IPS-NIHi11 (cell line): ENCODE measurements around the gene CCDC91.
"Not testable (repeated sequence)": the region's sequence is repeated elsewhere in the genome, so short reads cannot be mapped to it uniquely, and the experiment has no call there.

Source experiments
- DNase-seq: peaks from one replicate; pipeline ENCODE4 v3.0.0; 2012; ENCODE audit warnings: mixed read lengths, low spot score

The CCDC91 gene

DNA sequence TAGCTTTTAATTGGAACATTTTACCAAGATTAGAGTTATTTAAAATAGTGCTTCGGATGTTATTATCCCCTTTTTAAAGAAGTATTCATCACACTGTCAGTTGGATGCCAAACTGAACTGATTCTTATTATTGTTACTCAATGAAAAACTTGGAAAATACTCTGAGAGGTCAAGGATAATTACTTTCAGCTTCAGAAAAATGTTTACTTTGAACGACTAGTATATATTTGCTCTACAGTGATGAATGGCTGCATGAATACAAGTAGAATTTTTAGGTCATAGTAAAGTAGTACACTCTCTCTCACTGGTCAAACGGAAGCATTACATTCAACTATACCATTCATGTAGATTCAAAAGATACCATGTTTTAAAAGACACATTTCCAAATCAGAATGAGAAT is 269.2 kb downstream of the CCDC91 start:
- no peak for DNase-seq

DNA sequence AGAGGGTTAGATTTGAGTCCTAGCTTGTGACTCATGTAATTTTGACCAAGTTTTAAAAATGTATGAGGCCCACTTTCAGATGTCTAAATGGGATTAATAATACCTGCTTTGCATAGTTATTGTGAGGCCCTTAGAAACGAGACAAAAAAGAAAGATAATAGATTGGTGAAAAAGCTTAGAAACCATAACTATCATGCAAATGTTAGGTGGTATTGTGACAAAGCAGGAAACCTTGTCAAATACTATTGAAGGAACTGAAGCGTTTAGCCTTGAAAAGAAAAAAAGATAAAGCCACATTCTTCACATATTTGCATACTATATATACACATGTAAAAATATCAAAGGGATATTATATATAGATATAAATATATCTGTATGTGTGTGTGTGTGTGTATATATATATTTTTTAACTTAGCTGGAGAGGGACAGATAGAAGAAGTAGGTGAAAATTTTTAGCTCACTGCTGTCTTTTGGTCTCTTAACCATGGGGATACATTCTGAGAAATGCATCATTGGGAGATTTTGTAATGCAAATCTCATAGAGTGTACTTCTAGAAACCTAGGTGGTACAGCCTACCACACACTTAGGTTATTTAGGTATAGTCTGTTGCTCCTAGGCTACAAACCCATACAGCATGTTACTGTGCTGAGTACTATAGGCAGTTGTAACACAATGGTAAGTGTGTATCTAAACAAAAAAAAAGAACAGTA is 270.3 kb downstream of the CCDC91 start:
- no peak for DNase-seq

DNA sequence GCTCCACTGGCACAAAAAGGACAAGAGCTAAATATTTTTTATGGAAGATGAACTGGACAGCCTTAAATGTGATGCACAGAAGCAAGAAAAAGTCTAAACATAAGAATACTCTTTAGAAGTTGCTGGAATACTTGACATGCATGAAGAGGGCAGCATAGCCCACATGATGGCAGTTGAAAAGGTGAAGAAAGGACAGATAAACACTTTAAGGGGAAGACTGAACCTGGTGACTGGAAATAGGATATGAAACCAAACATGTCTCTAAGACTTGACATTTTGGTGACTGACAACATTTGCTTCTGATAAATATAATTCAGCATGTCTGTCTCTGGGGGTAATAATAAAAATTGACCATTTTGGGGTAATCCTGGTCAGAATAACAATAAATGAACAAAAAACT is 273.1 kb downstream of the CCDC91 start:
- no peak for DNase-seq

DNA sequence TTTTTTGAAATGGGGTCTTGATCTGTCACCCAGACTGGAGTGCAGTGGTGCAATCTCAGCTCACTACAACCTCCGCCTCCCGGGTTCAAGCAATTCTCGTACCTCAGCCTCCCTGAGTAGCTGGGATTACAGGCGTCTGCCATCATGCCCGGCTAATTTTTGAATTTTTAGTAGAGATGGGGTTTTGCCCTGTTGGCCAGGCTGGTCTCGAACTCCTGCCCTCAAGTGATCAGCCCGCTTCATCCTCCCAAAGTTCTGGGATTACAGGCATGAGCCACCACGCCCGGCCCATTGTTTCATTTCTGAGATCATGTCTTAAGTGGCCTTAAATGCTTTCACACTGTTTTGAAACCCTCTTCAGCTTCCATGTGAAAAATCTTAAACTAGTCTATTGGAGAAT is 281.5 kb downstream of the CCDC91 start:
- not testable (repeated sequence) for DNase-seq

- DNase-seq = not testable (repeated sequence)
Observed at GRCh38 chr12:28476206-28476605, 285.9 kb downstream of the CCDC91 start.

GRCh38 chr12:28479097-28479496 is 288.8 kb downstream of the CCDC91 start:
- DNase-seq = not testable (repeated sequence)

- no peak for DNase-seq
Observed at GRCh38 chr12:28479683-28480082, 289.4 kb downstream of the CCDC91 start.

GRCh38 chr12:28484156-28484555 is 293.9 kb downstream of the CCDC91 start:
- DNase-seq = no peak

GRCh38 chr12:28486521-28486920 is 296.3 kb downstream of the CCDC91 start:
- DNase-seq = no peak

DNA sequence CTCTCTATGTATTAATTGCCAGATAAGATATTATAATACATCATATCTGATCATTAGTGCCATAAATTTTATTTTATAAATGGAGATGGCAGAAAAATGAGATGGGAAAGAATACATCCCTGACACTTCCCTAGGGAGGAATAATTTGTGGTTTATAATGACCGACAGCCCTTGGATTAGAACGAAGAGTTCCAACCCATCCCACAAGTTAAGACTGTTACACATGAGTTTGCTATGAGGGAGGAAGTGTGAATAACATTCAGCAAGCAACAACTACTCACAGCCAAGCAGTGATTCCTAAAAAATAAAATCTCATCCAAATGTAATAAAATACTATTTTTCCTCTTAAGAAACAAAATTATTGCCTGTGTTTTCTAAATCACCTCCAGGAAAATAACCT is 299.0 kb downstream of the CCDC91 start:
- no peak for DNase-seq

DNA sequence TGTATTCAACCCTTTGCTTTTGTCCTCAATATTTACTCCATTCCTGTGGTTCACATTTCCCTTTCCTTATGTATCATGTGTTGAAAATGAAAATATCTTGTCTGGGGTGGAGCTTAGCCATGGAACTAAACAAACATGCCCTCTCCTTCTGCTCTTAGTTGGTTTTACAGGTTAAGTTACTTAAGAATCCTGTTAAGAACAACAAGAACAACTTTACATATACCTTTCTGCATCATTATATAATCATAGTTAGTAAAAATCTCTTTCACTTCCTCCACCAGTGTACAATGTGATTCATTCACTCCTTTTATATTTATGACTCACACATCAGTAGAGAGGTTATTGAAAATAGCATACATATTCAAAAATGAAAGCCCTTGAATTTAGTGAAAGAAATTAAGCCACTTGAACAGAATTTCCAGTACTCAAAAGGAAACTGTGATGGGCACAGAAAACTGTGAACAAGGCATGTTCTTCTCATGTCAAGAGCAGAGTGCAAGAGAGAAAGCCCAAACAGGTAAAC is 307.7 kb downstream of the CCDC91 start:
- DNase-seq = no peak

DNA sequence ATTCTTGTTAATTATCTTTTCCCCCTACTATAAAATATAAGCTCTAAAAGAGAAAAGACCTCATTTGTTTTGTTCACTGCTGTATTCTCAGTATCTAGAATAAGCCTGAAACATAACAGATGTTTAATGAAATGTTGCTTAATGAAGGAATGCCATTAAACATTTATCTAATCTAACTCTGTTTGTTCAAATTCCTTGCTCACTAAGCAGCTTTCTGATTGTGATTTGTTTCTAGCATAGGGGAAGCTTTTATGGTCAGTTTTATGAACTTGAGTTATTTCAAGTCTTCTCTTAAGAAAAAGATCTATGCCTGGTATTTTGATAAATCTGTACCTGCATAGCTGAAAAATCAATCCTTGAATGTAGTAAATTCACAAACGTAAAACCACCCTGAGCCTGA is 308.6 kb downstream of the CCDC91 start:
- DNase-seq = no peak

DNA sequence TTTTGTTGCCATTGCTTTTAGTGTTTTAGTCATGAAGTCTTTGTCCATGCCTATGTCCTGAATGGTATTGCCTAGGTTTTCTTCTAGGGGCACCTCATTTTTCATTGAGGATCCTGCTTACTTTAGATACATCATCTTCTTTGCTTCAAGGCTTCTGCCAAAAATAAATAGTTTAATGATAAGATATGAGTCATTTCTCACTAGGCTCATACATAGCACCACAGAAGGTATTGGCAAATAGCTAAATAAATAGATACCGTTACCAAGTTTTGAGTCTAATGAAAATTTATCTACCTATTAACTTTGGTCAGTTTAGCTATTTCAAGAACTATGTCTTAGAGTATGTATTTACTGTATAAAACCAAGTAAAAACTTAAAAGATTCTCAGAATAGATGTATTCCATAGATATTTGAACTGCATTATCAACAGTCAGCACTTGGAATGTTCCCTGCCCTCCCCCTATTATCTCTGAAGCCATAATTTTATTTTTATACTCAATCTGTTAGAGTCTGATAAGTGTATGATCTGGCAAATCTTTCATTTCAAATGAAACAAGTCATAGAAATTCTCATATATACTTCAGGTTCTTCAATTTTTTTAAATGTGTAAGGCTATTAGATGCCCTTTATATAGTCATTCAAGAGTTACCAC is 310.2 kb downstream of the CCDC91 start:
- no peak for DNase-seq

DNA sequence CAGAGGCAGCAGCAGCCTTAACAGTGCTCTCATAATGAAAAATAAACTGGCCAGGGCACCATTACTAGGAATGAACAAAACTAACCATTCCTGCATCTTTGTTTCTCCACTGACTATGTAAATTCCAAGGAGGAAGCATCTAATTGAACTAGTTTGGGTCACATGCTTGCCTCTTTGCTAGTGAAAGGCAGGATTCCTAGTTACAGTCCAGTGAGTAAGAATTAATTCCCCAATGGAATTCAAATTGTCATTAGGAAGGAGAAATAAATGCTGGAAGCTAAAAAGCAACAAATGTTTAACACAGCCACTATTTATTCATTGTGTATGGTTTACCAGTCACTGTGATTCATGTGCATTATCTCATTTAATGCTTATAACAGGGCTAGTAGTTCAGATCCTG is 316.0 kb downstream of the CCDC91 start:
- no peak for DNase-seq

- no peak for DNase-seq
Observed at GRCh38 chr12:28507033-28507432, 316.8 kb downstream of the CCDC91 start.

DNA sequence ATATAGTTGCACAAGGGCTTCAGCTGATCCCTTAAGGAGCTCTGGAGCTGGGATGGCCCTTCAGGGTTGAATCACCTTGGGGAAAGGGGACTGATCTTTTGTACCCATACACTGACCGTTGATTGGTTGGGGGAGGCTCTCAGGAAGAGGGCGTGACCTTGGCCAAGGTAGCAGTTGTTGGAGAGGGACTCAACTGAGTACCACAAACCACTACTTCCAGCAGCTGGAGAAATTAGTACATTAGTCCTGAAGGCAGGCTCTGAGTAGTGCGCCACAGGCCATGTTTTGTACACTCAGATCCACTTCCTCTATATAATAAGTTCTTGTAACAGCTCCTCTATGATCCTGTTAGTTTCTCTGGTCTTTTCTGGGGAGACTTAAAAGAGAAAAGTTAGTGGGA is 317.6 kb downstream of the CCDC91 start:
- no peak for DNase-seq

GRCh38 chr12:28512406-28512805 is 322.1 kb downstream of the CCDC91 start:
- DNase-seq = no peak

DNA sequence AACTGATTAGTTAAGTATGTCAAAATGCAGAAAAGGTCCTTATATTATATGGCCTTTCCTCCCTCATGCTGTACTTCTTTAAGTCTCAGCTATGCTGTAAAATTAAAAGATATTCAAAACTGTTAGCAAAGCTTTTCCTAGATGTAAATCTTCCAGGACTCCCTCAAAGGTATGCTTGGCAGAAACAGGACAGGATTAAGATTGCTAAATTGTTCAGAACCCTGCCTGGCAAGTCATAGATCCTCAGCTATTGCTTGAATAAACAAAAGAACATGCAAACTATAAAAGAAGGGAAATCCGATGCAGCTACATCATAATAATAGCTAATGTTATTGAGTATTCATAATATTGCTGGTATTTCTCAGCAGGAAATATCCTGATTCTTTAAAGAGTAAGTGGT is 322.6 kb downstream of the CCDC91 start:
- DNase-seq = no peak

DNA sequence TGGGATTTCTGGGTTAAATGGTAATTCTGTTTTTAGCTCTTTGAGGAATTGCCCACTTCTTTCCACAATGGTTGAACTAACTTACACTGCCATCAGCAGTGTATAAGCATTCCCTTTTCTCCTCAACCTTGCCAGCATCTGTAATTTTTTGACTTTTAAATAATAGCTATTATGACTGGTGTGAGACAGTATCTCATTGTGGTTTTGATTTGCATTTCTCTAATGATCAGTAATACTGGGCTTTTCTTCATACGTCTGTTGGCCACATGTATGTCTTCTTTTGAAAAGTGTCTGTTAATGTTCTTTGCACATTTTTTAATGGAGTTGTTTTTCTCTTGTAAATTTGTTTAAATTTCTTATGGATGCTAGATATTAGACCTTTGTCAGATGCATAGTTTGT is 323.7 kb downstream of the CCDC91 start:
- no peak for DNase-seq

- DNase-seq = no peak
Observed at GRCh38 chr12:28517101-28517500, 326.8 kb downstream of the CCDC91 start.

- no peak for DNase-seq
Observed at GRCh38 chr12:28527631-28528249, 337.5 kb downstream of the CCDC91 start.

- DNase-seq = no peak
Observed at GRCh38 chr12:28535216-28535615, 345.0 kb downstream of the CCDC91 start.

- no peak for DNase-seq
Observed at GRCh38 chr12:28536088-28536487, 345.8 kb downstream of the CCDC91 start.
